K562 (cell line): Measurements from ENCODE around the gene LIMK1. TPM values are rescaled to one million over a fixed set of nuclear protein-coding genes. Genes with fewer than 3 reads are reported as not detected.

Experiments
- ATAC-seq: fragments of 200-7000 bp; cut with Tn5 transposase; 3 replicates; pipeline ENCODE4 v1.9.1; 2020; ENCODE audit warnings: moderate library complexity
- BruUV-seq: library from RNA; stranded (reverse); fragments of 400-500 nt; replicated peaks from 2 replicates; lab custom pipeline; 2021; lab: Mats Ljungman, UMichigan
- CTCF ChIA-PET: fragments of 300-600 bp; formaldehyde crosslinking; extraction: SDS; loops from one replicate; lab custom pipeline; 2021; ENCODE audit warnings: low intra/inter-chr PET ratio; lab: Yijun Ruan, JAX
- POLR2A ChIA-PET: fragments of 300-600, 350-650 bp; sonication (Branson Sonifier 250); formaldehyde crosslinking; extraction: SDS; loops from one replicate; lab custom pipeline; 2021; ENCODE audit warnings: antibody characterized with exemption, inconsistent platforms; lab: Yijun Ruan, JAX
- DNase-seq, 4 experiments: peaks; one replicate each; pipeline versions ENCODE4 v3.0.0 to v3.0.0-alpha.2; 2011 to 2018; ENCODE audit warnings: low spot score in 3 of 4, mixed read lengths in 3 of 4; ENCODE audit errors: extremely low read depth in 1 of 4
- FAIRE-seq: peaks from 2 replicates; lab custom pipeline; 2011; peaks lifted over from hg19 to GRCh38; lab: Jason Lieb, UNC
- H2AFZ ChIP-seq: 2 replicates; pipeline ENCODE4 v1.6.0; 2011; ENCODE audit warnings: low read depth, low read length, control low read depth, inconsistent platforms
- H3K27ac ChIP-seq: fragments of 200-600 bp; 3 replicates; pipeline ENCODE4 v1.8.0; 2011; ENCODE audit warnings: low read depth, mild to moderate bottlenecking, control low read depth, inconsistent platforms, low read length, moderate library complexity, mixed read lengths; ENCODE audit errors: extremely low read depth
- H3K27me3 ChIP-seq, 2 experiments: fragments of 300-600 bp in 1 of 2; 2 replicates in 1 of 2; 3 replicates in 1 of 2; pipeline versions ENCODE4 v1.6.0 to v1.8.0; 2011; ENCODE audit warnings: inconsistent platforms in 2 of 2, low read length in 2 of 2, mild to moderate bottlenecking in 1 of 2, mixed read lengths in 1 of 2, moderate library complexity in 1 of 2; ENCODE audit not compliant: control insufficient read depth in 2 of 2, insufficient read depth in 2 of 2
- H3K36me3 ChIP-seq: fragments of 300-600 bp; 3 replicates; pipeline ENCODE4 v1.8.0; 2011; ENCODE audit warnings: mild to moderate bottlenecking, low read length, inconsistent platforms; ENCODE audit not compliant: control insufficient read depth, insufficient read depth
- H3K4me1 ChIP-seq, 2 experiments: fragments of 200-600 bp in 1 of 2; replicated peaks in 1 of 2; 2 replicates in 1 of 2; 3 replicates in 1 of 2; pipeline versions ENCODE4 v1.5.1 to v1.8.0; 2011; ENCODE audit warnings: inconsistent platforms in 2 of 2, low read length in 2 of 2, mild to moderate bottlenecking in 1 of 2, mixed read lengths in 1 of 2, moderate library complexity in 1 of 2; ENCODE audit not compliant: control insufficient read depth in 2 of 2, insufficient read depth in 2 of 2
- H3K4me2 ChIP-seq: 2 replicates; pipeline ENCODE4 v1.6.1; 2011; ENCODE audit warnings: low read length, control low read depth, inconsistent platforms, mixed read lengths; ENCODE audit not compliant: insufficient read depth
- H3K4me3 ChIP-seq: fragments of 200-600 bp; sonication (generic), shearing (Covaris generic); 2 replicates; pipeline ENCODE4 v1.5.1; 2016; ENCODE audit warnings: control low read depth, inconsistent platforms
- H3K79me2 ChIP-seq: fragments of 200-600 bp; 3 replicates; pipeline ENCODE4 v1.8.0; 2011; ENCODE audit warnings: low read length, inconsistent platforms; ENCODE audit not compliant: control insufficient read depth, insufficient read depth
- H3K9ac ChIP-seq, 2 experiments: 2 replicates each; pipeline versions ENCODE4 v1.6.0 to v1.6.1; 2011; ENCODE audit warnings: low read depth in 2 of 2, low read length in 2 of 2, control low read depth in 1 of 2, inconsistent platforms in 1 of 2, mild to moderate bottlenecking in 1 of 2, mixed read lengths in 1 of 2; ENCODE audit not compliant: insufficient read depth in 1 of 2
- H3K9me1 ChIP-seq: one replicate; pipeline ENCODE4 v1.6.0; 2011; ENCODE audit warnings: inconsistent platforms, mild to moderate bottlenecking, low read length, moderate library complexity; ENCODE audit not compliant: control insufficient read depth, insufficient read depth
- H3K9me3 ChIP-seq: replicated peaks from 2 replicates; pipeline ENCODE4 v1.5.1; 2011; ENCODE audit warnings: low read depth, low read length, inconsistent platforms; ENCODE audit not compliant: control insufficient read depth, insufficient read depth
- H4K20me1 ChIP-seq: replicated peaks from 2 replicates; pipeline ENCODE4 v1.6.1; 2011; ENCODE audit warnings: low read length, inconsistent platforms, mixed read lengths; ENCODE audit not compliant: control insufficient read depth, insufficient read depth
- CHD1 ChIP-seq: fragments of 200-600 bp; sonication (generic); IDR thresholded peaks from one replicate; pipeline ENCODE4 v1.6.1; 2012; ENCODE audit warnings: mild to moderate bottlenecking, moderate library complexity, low read length, inconsistent platforms
- DLX4 ChIP-seq: fragments of 250-450 bp; sonication (Bioruptor Pico); IDR thresholded peaks from 2 replicates; pipeline ENCODE4 v1.6.1; 2021; ENCODE audit warnings: mild to moderate bottlenecking
- DPF2 ChIP-seq: fragments of 450-650 bp; IDR thresholded peaks from 2 replicates; pipeline ENCODE4 v1.6.1; 2016
- FOXA3 ChIP-seq, 2 experiments: fragments of 450-650 bp in 1 of 2; sonication (generic) in 1 of 2; formaldehyde crosslinking; IDR thresholded peaks in 1 of 2; conservative IDR thresholded peaks in 1 of 2; 2 replicates each; pipeline versions ENCODE4 v1.4.0 to v1.8.0; 2020 to 2022; ENCODE audit warnings: mild to moderate bottlenecking in 2 of 2, missing genetic modification reagents in 1 of 2
- HMG20B ChIP-seq: fragments of 250-450 bp; sonication (Bioruptor Pico); IDR thresholded peaks from 2 replicates; pipeline ENCODE4 v1.5.0; 2021; ENCODE audit warnings: mild to moderate bottlenecking
- MYNN ChIP-seq, 2 experiments: sonication (generic); formaldehyde crosslinking in 1 of 2; IDR thresholded peaks; 2 replicates each; pipeline versions ENCODE4 v1.5.0 to v1.6.1; 2016 to 2020; ENCODE audit warnings: antibody characterized with exemption in 1 of 2, missing genetic modification reagents in 1 of 2
- NFE2L1 ChIP-seq: fragments of 450-650 bp; IDR thresholded peaks from 2 replicates; pipeline ENCODE4 v1.6.1; 2016; ENCODE audit warnings: missing genetic modification characterization, low read depth, mild to moderate bottlenecking, missing compliant biosample characterization, moderate library complexity, borderline replicate concordance
- ZFP1 ChIP-seq: fragments of 450-650 bp; formaldehyde crosslinking; IDR thresholded peaks from 2 replicates; pipeline ENCODE4 v1.4.0; 2020; ENCODE audit warnings: mild to moderate bottlenecking, mixed read lengths
- ZNF695 ChIP-seq: fragments of 450-650 bp; formaldehyde crosslinking; IDR thresholded peaks from 2 replicates; pipeline ENCODE4 v1.4.0; 2020; ENCODE audit warnings: mild to moderate bottlenecking, moderate library complexity
- ZNF75A ChIP-seq: fragments of 450-650 bp; formaldehyde crosslinking; IDR thresholded peaks from 2 replicates; pipeline ENCODE4 v1.4.0; 2020; ENCODE audit warnings: mild to moderate bottlenecking
- WGBS: fragments of 100-300 bp; shearing (Covaris generic); methylation state at CpG from one replicate; pipeline ENCODE4 v1.1.6; 2016; ENCODE audit warnings: low coverage, mixed read lengths; ENCODE audit not compliant: insufficient coverage; ENCODE audit errors: missing lambda C conversion rate; 5-methylcytosine and 5-hydroxymethylcytosine counted together
- in situ Hi-C: fragments of 300-500 bp; cut with MboI; formaldehyde crosslinking; loops from 4 replicates; pipeline ENCODE4 v1.15.0; 2018; ENCODE audit warnings: inconsistent platforms, mixed read lengths
- intact Hi-C: fragments of 100-400 bp; cut with micrococcal nuclease; formaldehyde crosslinking; loops from 2 replicates; pipeline ENCODE4 v1.14.2; 2022
- polyA plus RNA-seq, 8 experiments: library from polyadenylated mRNA; depleted of rRNA in 4 of 8; stranded (reverse) in 5 of 8; unstranded in 3 of 8; fragments of >200 nt; fragmentation: Nextera tagmentation in 2 of 8; fragmentation: Illumina TruSeq in 1 of 8; extraction: Ambion mirVana in 2 of 8; extraction: Trizol in 1 of 8; gene quantifications; 2 replicates each; pipeline versions ENCODE4 v1.2.1 to v1.2.3, GENCODE V29; 2011 to 2014; ENCODE audit warnings: inconsistent platforms in 1 of 8, missing spikeins in 1 of 8
- total RNA-seq, 7 experiments: library from RNA; depleted of rRNA in 6 of 7; stranded (reverse); fragments of >200 nt in 6 of 7; fragmentation: Illumina TruSeq in 2 of 7; extraction: Trizol in 2 of 7; gene quantifications; 2 replicates each; pipeline versions ENCODE4 v1.2.1 to v1.2.3, GENCODE V29; 2011 to 2021; ENCODE audit warnings: low replicate concordance in 1 of 7
- TF ChIP-seq, protein P1 (sequence below): fragments of 450-650 bp; IDR thresholded peaks from 2 replicates; pipeline ENCODE4 v1.6.1; 2017; ENCODE audit warnings: antibody characterized with exemption, mild to moderate bottlenecking
- TF ChIP-seq, protein P2 (sequence below): fragments of 250-450 bp; sonication (Bioruptor Pico); IDR thresholded peaks from 2 replicates; pipeline ENCODE4 v1.5.0; 2021

The LIMK1 gene
- total and polyA plus RNA-seq, 9 of the 15 experiments (the other 6 are each of a cell fraction or from before 2014, with no cell fraction given), result 0.14 to 30.0 (median 15.9) TPM

GRCh38 chr7:74040791-74041520 is 42.6 kb upstream of the LIMK1 start:
- FAIRE-seq (no peak), ATAC-seq (no peak; the same call in 2 of the 3 replicates), DNase-seq (no peak)
- Histone ChIP-seq H3K4me2 (no peak overlapping the region), H3K27ac (no peak overlapping the region), H3K9me3 (no peaks in the 10 kb centered on the region), H2AFZ (no peak overlapping the region), H3K27me3 (peaks cover 47 to 93% of the 10 kb centered on the region in 2 experiments; a peak in 4 of 5 replicates), H3K4me3 (no peak overlapping the region), H3K9ac (0 out of 4 replicates have a peak overlapping the region, but pooled peaks of 1 of the 2 experiments have one; percentile 33), H3K4me1 (peaks cover 0 to 10% of the 10 kb centered on the region in 2 experiments; a peak in 1 of 5 replicates), H4K20me1 (peaks cover 11% of the 10 kb centered on the region), H3K9me1 (no peaks in the 10 kb centered on the region), H3K79me2 (no peaks in the 10 kb centered on the region), H3K36me3 (no peaks in the 10 kb centered on the region)
- ChIA-PET POLR2A (interaction anchor here (0.6 kb wide), 1 partner anchor 172 kb away, joined by 3 read pairs; no protein-coding TSS in a partner anchor), CTCF (no interaction called here)
- no TSS peak for BruUV-seq
- intact Hi-C loops, result no loop called here
- in situ Hi-C loops, result no loop called here
- TF ChIP-seq NFE2L1 (tag), result no peak
- no peak for TF ChIP-seq CHD1
- TF ChIP-seq ZNF75A (CRISPR knock-in tag), result no peak
- no peak for TF ChIP-seq ZFP1 (CRISPR knock-in tag)
- TF ChIP-seq, protein P1, sequence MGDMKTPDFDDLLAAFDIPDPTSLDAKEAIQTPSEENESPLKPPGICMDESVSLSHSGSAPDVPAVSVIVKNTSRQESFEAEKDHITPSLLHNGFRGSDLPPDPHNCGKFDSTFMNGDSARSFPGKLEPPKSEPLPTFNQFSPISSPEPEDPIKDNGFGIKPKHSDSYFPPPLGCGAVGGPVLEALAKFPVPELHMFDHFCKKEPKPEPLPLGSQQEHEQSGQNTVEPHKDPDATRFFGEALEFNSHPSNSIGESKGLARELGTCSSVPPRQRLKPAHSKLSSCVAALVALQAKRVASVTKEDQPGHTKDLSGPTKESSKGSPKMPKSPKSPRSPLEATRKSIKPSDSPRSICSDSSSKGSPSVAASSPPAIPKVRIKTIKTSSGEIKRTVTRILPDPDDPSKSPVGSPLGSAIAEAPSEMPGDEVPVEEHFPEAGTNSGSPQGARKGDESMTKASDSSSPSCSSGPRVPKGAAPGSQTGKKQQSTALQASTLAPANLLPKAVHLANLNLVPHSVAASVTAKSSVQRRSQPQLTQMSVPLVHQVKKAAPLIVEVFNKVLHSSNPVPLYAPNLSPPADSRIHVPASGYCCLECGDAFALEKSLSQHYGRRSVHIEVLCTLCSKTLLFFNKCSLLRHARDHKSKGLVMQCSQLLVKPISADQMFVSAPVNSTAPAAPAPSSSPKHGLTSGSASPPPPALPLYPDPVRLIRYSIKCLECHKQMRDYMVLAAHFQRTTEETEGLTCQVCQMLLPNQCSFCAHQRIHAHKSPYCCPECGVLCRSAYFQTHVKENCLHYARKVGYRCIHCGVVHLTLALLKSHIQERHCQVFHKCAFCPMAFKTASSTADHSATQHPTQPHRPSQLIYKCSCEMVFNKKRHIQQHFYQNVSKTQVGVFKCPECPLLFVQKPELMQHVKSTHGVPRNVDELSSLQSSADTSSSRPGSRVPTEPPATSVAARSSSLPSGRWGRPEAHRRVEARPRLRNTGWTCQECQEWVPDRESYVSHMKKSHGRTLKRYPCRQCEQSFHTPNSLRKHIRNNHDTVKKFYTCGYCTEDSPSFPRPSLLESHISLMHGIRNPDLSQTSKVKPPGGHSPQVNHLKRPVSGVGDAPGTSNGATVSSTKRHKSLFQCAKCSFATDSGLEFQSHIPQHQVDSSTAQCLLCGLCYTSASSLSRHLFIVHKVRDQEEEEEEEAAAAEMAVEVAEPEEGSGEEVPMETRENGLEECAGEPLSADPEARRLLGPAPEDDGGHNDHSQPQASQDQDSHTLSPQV, result no peak
- TF ChIP-seq FOXA3 (CRISPR knock-in tag; conservative IDR thresholded peaks at IDR 0.05 in 1 of 2, IDR thresholded peaks at IDR 0.05 in 1 of 2), result no peak
- no peak for TF ChIP-seq DLX4 (CRISPR knock-in tag)
- TF ChIP-seq, protein P2, sequence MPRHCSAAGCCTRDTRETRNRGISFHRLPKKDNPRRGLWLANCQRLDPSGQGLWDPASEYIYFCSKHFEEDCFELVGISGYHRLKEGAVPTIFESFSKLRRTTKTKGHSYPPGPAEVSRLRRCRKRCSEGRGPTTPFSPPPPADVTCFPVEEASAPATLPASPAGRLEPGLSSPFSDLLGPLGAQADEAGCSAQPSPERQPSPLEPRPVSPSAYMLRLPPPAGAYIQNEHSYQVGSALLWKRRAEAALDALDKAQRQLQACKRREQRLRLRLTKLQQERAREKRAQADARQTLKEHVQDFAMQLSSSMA (CRISPR knock-in tag), result no peak
- no peak for TF ChIP-seq HMG20B (CRISPR knock-in tag)
- TF ChIP-seq DPF2, result no peak
- TF ChIP-seq ZNF695 (CRISPR knock-in tag), result no peak
- TF ChIP-seq MYNN (IDR thresholded peaks at IDR 0.05), result no peak
- no peak for TF ChIP-seq MYNN (CRISPR knock-in tag; IDR thresholded peaks at IDR 0.05)
- 6% methylated on average over 12 of the region's 12 CpGs for WGBS
